Fibroblast of skin of back (primary cell): ENCODE results near the gene CPLX3.

Source experiments
- DNase-seq: peaks from one replicate; pipeline ENCODE4 v3.0.0-alpha.2; 2013

CPLX3 gene

DNA sequence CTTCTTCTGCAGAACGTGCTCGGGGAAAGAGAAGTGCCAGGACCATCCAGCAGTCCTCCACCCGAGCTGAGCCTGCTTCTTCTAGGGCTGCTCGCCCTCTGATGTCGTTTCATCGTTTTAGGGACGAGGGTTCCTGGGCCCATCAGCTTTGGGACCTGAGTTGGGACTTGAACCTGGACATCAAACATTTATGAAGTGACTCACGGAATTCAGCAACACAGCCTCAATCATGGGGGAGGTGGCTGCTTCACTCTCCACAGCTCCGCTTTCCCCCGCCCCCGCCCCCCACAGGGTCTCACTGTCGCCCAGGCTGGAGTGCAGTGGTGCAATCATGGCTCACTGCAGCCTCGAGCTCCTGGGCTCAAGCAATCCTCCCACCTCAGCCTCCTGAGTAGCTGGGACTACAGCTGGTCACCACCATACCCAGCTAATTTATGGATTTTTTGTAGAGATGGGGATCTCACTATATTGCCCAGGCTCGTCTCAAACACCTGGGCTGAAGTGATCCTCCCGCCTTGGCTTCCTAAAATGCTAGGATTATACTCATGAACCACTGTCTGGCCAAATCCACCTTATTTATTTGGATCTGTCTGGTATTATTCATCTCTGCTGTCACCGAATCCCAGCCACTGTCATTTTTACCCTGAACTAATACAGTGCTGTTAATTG, 47.5 kb downstream of the CPLX3 start:
- DNase-seq: peak; percentile 21

- no peak for DNase-seq
Observed at GRCh38 chr15:74878273-74878672, 51.8 kb downstream of the CPLX3 start.
